T-helper 1 cell treated with Interleukin-12 subunit alpha and Interleukin-12 subunit beta and Interleukin-4 antibody, amounts not matched to agents 30 μg/mL and 1 μg/mL, for 36 hours (primary cell): ENCODE results near the gene TET2.

Experiments
- H3K27ac Mint-ChIP-seq: one replicate; pipeline ENCODE4 v1.8.0; 2021; ENCODE audit warnings: mild to moderate bottlenecking, mixed read lengths
- H3K27me3 Mint-ChIP-seq: one replicate; pipeline ENCODE4 v1.8.0; 2021; ENCODE audit warnings: low read depth, mixed read lengths
- H3K36me3 Mint-ChIP-seq: one replicate; pipeline ENCODE4 v1.8.0; 2021; ENCODE audit warnings: low read depth, mixed read lengths
- H3K4me1 Mint-ChIP-seq: one replicate; pipeline ENCODE4 v1.8.0; 2021; ENCODE audit warnings: low read depth, mixed read lengths
- H3K4me3 Mint-ChIP-seq: one replicate; pipeline ENCODE4 v1.8.0; 2021; ENCODE audit warnings: mild to moderate bottlenecking, moderate library complexity, mixed read lengths
- H3K9me3 Mint-ChIP-seq: one replicate; pipeline ENCODE4 v1.8.0; 2021; ENCODE audit warnings: mixed read lengths

The TET2 gene

GRCh38 chr4:105210916-105211315 lies 64.2 kb downstream of the TET2 start:
- peaks cover 23% of the 10 kb centered on the region for H3K36me3 Mint-ChIP-seq
- no peak overlapping the region for H3K27ac Mint-ChIP-seq
- H3K9me3 Mint-ChIP-seq, result no peaks in the 10 kb centered on the region
- peaks cover 14% of the 10 kb centered on the region for H3K4me1 Mint-ChIP-seq
- H3K4me3 Mint-ChIP-seq, result no peak overlapping the region
- no peaks in the 10 kb centered on the region for H3K27me3 Mint-ChIP-seq

- H3K36me3 Mint-ChIP-seq, result peaks cover 21% of the 10 kb centered on the region
- peaks cover 14% of the 10 kb centered on the region for H3K4me1 Mint-ChIP-seq
- no peak overlapping the region for H3K4me3 Mint-ChIP-seq
- H3K27me3 Mint-ChIP-seq, result no peaks in the 10 kb centered on the region
- peaks cover 5% of the 10 kb centered on the region for H3K9me3 Mint-ChIP-seq
- H3K27ac Mint-ChIP-seq, result peak overlapping the region; percentile 21
These were observed 69.1 kb downstream of the TET2 start for GRCh38 chr4:105215609-105216313.

GRCh38 chr4:105225500-105225899 lies 78.8 kb downstream of the TET2 start:
- Mint-ChIP-seq H3K27me3 (no peaks in the 10 kb centered on the region), H3K27ac (no peak overlapping the region), H3K4me1 (peaks cover 4% of the 10 kb centered on the region)

GRCh38 chr4:105227054-105227453 lies 80.4 kb downstream of the TET2 start:
- Mint-ChIP-seq H3K9me3 (peaks cover 3% of the 10 kb centered on the region), H3K27me3 (no peaks in the 10 kb centered on the region), H3K36me3 (peaks cover 8% of the 10 kb centered on the region), H3K4me3 (no peak overlapping the region), H3K4me1 (peaks cover 4% of the 10 kb centered on the region), H3K27ac (no peak overlapping the region)

More at GRCh38 chr4:105225500-105225899, 78.8 kb downstream of the TET2 start:
- Mint-ChIP-seq H3K4me3 (no peak overlapping the region), H3K36me3 (peaks cover 8% of the 10 kb centered on the region), H3K9me3 (peaks cover 3% of the 10 kb centered on the region)

GRCh38 chr4:105230287-105230686 lies 83.6 kb downstream of the TET2 start:
- H3K27ac Mint-ChIP-seq, result no peak overlapping the region
- no peak overlapping the region for H3K4me3 Mint-ChIP-seq
- H3K9me3 Mint-ChIP-seq, result no peaks in the 10 kb centered on the region
- peaks cover 6% of the 10 kb centered on the region for H3K4me1 Mint-ChIP-seq
- H3K36me3 Mint-ChIP-seq, result peaks cover 22% of the 10 kb centered on the region
- no peaks in the 10 kb centered on the region for H3K27me3 Mint-ChIP-seq

GRCh38 chr4:105232374-105232773 lies 85.7 kb downstream of the TET2 start:
- no peaks in the 10 kb centered on the region for H3K9me3 Mint-ChIP-seq
- no peak overlapping the region for H3K27ac Mint-ChIP-seq
- H3K4me1 Mint-ChIP-seq, result peaks cover 18% of the 10 kb centered on the region
- no peak overlapping the region for H3K4me3 Mint-ChIP-seq
- H3K36me3 Mint-ChIP-seq, result peaks cover 35% of the 10 kb centered on the region
- H3K27me3 Mint-ChIP-seq, result no peaks in the 10 kb centered on the region

- peaks cover 48% of the 10 kb centered on the region for H3K36me3 Mint-ChIP-seq
- H3K27ac Mint-ChIP-seq, result no peak overlapping the region
- no peak overlapping the region for H3K4me3 Mint-ChIP-seq
- no peaks in the 10 kb centered on the region for H3K9me3 Mint-ChIP-seq
- no peaks in the 10 kb centered on the region for H3K27me3 Mint-ChIP-seq
- peaks cover 18% of the 10 kb centered on the region for H3K4me1 Mint-ChIP-seq
These were observed 87.9 kb downstream of the TET2 start for GRCh38 chr4:105234582-105234981.

- no peaks in the 10 kb centered on the region for H3K9me3 Mint-ChIP-seq
- peaks cover 50% of the 10 kb centered on the region for H3K36me3 Mint-ChIP-seq
- no peaks in the 10 kb centered on the region for H3K27me3 Mint-ChIP-seq
- H3K4me1 Mint-ChIP-seq, result peaks cover 18% of the 10 kb centered on the region
- peak overlapping the region; percentile 17 for H3K27ac Mint-ChIP-seq
- H3K4me3 Mint-ChIP-seq, result no peak overlapping the region
These were observed 89.7 kb downstream of the TET2 start for GRCh38 chr4:105236202-105236915.

GRCh38 chr4:105236916-105237311 lies 90.2 kb downstream of the TET2 start:
- peaks cover 18% of the 10 kb centered on the region for H3K4me1 Mint-ChIP-seq
- H3K36me3 Mint-ChIP-seq, result peaks cover 49% of the 10 kb centered on the region
- H3K27me3 Mint-ChIP-seq, result no peaks in the 10 kb centered on the region
- no peak overlapping the region for H3K27ac Mint-ChIP-seq
- H3K4me3 Mint-ChIP-seq, result no peak overlapping the region
- no peaks in the 10 kb centered on the region for H3K9me3 Mint-ChIP-seq

GRCh38 chr4:105240037-105240436 lies 93.4 kb downstream of the TET2 start:
- no peak overlapping the region for H3K27ac Mint-ChIP-seq
- H3K27me3 Mint-ChIP-seq, result no peaks in the 10 kb centered on the region
- no peaks in the 10 kb centered on the region for H3K9me3 Mint-ChIP-seq

GRCh38 chr4:105241451-105241850 lies 94.8 kb downstream of the TET2 start:
- H3K27me3 Mint-ChIP-seq, result no peaks in the 10 kb centered on the region
- H3K27ac Mint-ChIP-seq, result no peak overlapping the region
- no peak overlapping the region for H3K4me3 Mint-ChIP-seq
- H3K4me1 Mint-ChIP-seq, result peaks cover 5% of the 10 kb centered on the region
- H3K36me3 Mint-ChIP-seq, result peaks cover 37% of the 10 kb centered on the region
- H3K9me3 Mint-ChIP-seq, result no peaks in the 10 kb centered on the region

More at GRCh38 chr4:105240037-105240436, 93.4 kb downstream of the TET2 start:
- H3K4me3 Mint-ChIP-seq, result no peak overlapping the region
- H3K36me3 Mint-ChIP-seq, result peaks cover 49% of the 10 kb centered on the region
- H3K4me1 Mint-ChIP-seq, result peaks cover 18% of the 10 kb centered on the region

GRCh38 chr4:105243446-105243845 lies 96.8 kb downstream of the TET2 start:
- H3K4me1 Mint-ChIP-seq, result no peaks in the 10 kb centered on the region
- H3K36me3 Mint-ChIP-seq, result peaks cover 33% of the 10 kb centered on the region
- H3K27ac Mint-ChIP-seq, result no peak overlapping the region
- H3K27me3 Mint-ChIP-seq, result no peaks in the 10 kb centered on the region
- no peak overlapping the region for H3K4me3 Mint-ChIP-seq
- no peaks in the 10 kb centered on the region for H3K9me3 Mint-ChIP-seq

- Mint-ChIP-seq H3K27ac (no peak overlapping the region), H3K27me3 (no peaks in the 10 kb centered on the region), H3K4me1 (no peaks in the 10 kb centered on the region), H3K9me3 (no peaks in the 10 kb centered on the region), H3K4me3 (no peak overlapping the region), H3K36me3 (peaks cover 32% of the 10 kb centered on the region)
These were observed 100.0 kb downstream of the TET2 start for GRCh38 chr4:105246712-105247111.

GRCh38 chr4:105248613-105249012 lies 101.9 kb downstream of the TET2 start:
- H3K9me3 Mint-ChIP-seq, result peaks cover 13% of the 10 kb centered on the region
- H3K4me1 Mint-ChIP-seq, result no peaks in the 10 kb centered on the region
- peaks cover 35% of the 10 kb centered on the region for H3K36me3 Mint-ChIP-seq
- H3K27me3 Mint-ChIP-seq, result no peaks in the 10 kb centered on the region
- H3K4me3 Mint-ChIP-seq, result no peak overlapping the region
- H3K27ac Mint-ChIP-seq, result no peak overlapping the region

GRCh38 chr4:105257817-105258495 lies 111.3 kb downstream of the TET2 start:
- peaks cover 29% of the 10 kb centered on the region for H3K36me3 Mint-ChIP-seq
- no peaks in the 10 kb centered on the region for H3K4me1 Mint-ChIP-seq
- H3K9me3 Mint-ChIP-seq, result peaks cover 29% of the 10 kb centered on the region
- H3K27ac Mint-ChIP-seq, result no peak overlapping the region
- no peaks in the 10 kb centered on the region for H3K27me3 Mint-ChIP-seq
- no peak overlapping the region for H3K4me3 Mint-ChIP-seq
